IPS DF 6.9 (cell line): ENCODE measurements around the gene MAD1L1.

Source experiments
- DNase-seq: peaks from one replicate; pipeline ENCODE4 v3.0.0-alpha.2; 2013; ENCODE audit warnings: low read depth, low spot score
- H3K27ac ChIP-seq: one replicate; pipeline ENCODE4 v1.5.1; 2013; ENCODE audit warnings: low read length, control low read depth
- H3K27me3 ChIP-seq: 2 replicates; pipeline ENCODE4 v1.6.1; 2013; ENCODE audit warnings: mild to moderate bottlenecking, low read length; ENCODE audit not compliant: control insufficient read depth, insufficient read depth
- H3K36me3 ChIP-seq: 2 replicates; pipeline ENCODE4 v1.6.1; 2013; ENCODE audit warnings: low read length; ENCODE audit not compliant: control insufficient read depth, insufficient read depth
- H3K4me1 ChIP-seq: 2 replicates; pipeline ENCODE4 v1.6.1; 2013; ENCODE audit warnings: low read length; ENCODE audit not compliant: control insufficient read depth, insufficient read depth
- H3K4me3 ChIP-seq: 2 replicates; pipeline ENCODE4 v1.5.1; 2013; ENCODE audit warnings: mild to moderate bottlenecking, low read length
- H3K9me3 ChIP-seq: 2 replicates; pipeline ENCODE4 v1.6.1; 2013; ENCODE audit warnings: low read length, inconsistent platforms; ENCODE audit not compliant: control insufficient read depth, insufficient read depth
- WGBS: extraction: QIAGEN DNeasy Blood & Tissue Kit; methylation state at CpG from one replicate; pipeline ENCODE4 v1.1.7; 2013; ENCODE audit warnings: mixed read lengths, missing lambda C conversion rate; ENCODE audit not compliant: insufficient read length, insufficient coverage; 5-methylcytosine and 5-hydroxymethylcytosine counted together

Gene MAD1L1

GRCh38 chr7:1779445-1779844, 453.3 kb downstream of the MAD1L1 start:
- peaks cover 3% of the 10 kb centered on the region; the same call in 1 of the 2 replicates for H3K27me3 ChIP-seq
- H3K36me3 ChIP-seq = no peaks in the 10 kb centered on the region
- DNase-seq = no peak
- WGBS = no CpG with 5 or more reads among the region's 14 CpGs
- no peaks in the 10 kb centered on the region for H3K4me1 ChIP-seq
- no peak overlapping the region for H3K4me3 ChIP-seq
- H3K27ac ChIP-seq = no peak overlapping the region
- H3K9me3 ChIP-seq = no peaks in the 10 kb centered on the region

GRCh38 chr7:1777122-1777521, 455.6 kb downstream of the MAD1L1 start:
- no CpG with 5 or more reads among the region's 6 CpGs for WGBS

GRCh38 chr7:1775389-1775788, 457.4 kb downstream of the MAD1L1 start:
- H3K27me3 ChIP-seq = peaks cover 1% of the 10 kb centered on the region; the same call in 1 of the 2 replicates
- DNase-seq = no peak
- no CpG with 5 or more reads among the region's 4 CpGs for WGBS
- H3K4me3 ChIP-seq = no peak overlapping the region
- no peaks in the 10 kb centered on the region for H3K4me1 ChIP-seq
- no peak overlapping the region for H3K27ac ChIP-seq
- no peaks in the 10 kb centered on the region for H3K36me3 ChIP-seq
- H3K9me3 ChIP-seq = no peaks in the 10 kb centered on the region

More at GRCh38 chr7:1777122-1777521, 455.6 kb downstream of the MAD1L1 start:
- Histone ChIP-seq H3K36me3 (no peaks in the 10 kb centered on the region), H3K4me3 (no peak overlapping the region), H3K27ac (no peak overlapping the region), H3K4me1 (no peaks in the 10 kb centered on the region), H3K27me3 (peaks cover 3% of the 10 kb centered on the region; the same call in 1 of the 2 replicates), H3K9me3 (no peaks in the 10 kb centered on the region)
- no peak for DNase-seq

GRCh38 chr7:1770331-1770730, 462.4 kb downstream of the MAD1L1 start:
- no peaks in the 10 kb centered on the region for H3K4me1 ChIP-seq
- WGBS = no CpG with 5 or more reads among the region's 6 CpGs
- no peaks in the 10 kb centered on the region for H3K27me3 ChIP-seq

GRCh38 chr7:1769286-1770200, 463.2 kb downstream of the MAD1L1 start:
- DNase-seq = no peak
- WGBS = no CpG with 5 or more reads among the region's 54 CpGs
- Histone ChIP-seq H3K27me3 (no peaks in the 10 kb centered on the region), H3K36me3 (no peaks in the 10 kb centered on the region), H3K4me3 (no peak overlapping the region), H3K4me1 (no peaks in the 10 kb centered on the region), H3K9me3 (no peaks in the 10 kb centered on the region), H3K27ac (no peak overlapping the region)

More at GRCh38 chr7:1770331-1770730, 462.4 kb downstream of the MAD1L1 start:
- no peaks in the 10 kb centered on the region for H3K36me3 ChIP-seq
- DNase-seq = no peak
- H3K4me3 ChIP-seq = no peak overlapping the region
- no peak overlapping the region for H3K27ac ChIP-seq
- no peaks in the 10 kb centered on the region for H3K9me3 ChIP-seq

- no peaks in the 10 kb centered on the region for H3K36me3 ChIP-seq
- no peaks in the 10 kb centered on the region for H3K9me3 ChIP-seq
- no peak overlapping the region for H3K27ac ChIP-seq
- no peaks in the 10 kb centered on the region for H3K27me3 ChIP-seq
- no peaks in the 10 kb centered on the region for H3K4me1 ChIP-seq
- H3K4me3 ChIP-seq = no peak overlapping the region
- WGBS = no CpG with 5 or more reads among the region's 7 CpGs
- DNase-seq = no peak
These were observed 463.9 kb downstream of the MAD1L1 start for GRCh38 chr7:1768832-1769231.

- no peaks in the 10 kb centered on the region for H3K27me3 ChIP-seq
- no peak for DNase-seq
- no CpG with 5 or more reads among the region's 10 CpGs for WGBS
These were observed 465.2 kb downstream of the MAD1L1 start for GRCh38 chr7:1767524-1767923.

More at GRCh38 chr7:1767524-1767923, 465.2 kb downstream of the MAD1L1 start:
- H3K9me3 ChIP-seq = no peaks in the 10 kb centered on the region
- H3K27ac ChIP-seq = no peak overlapping the region
- no peaks in the 10 kb centered on the region for H3K4me1 ChIP-seq
- no peak overlapping the region for H3K4me3 ChIP-seq
- H3K36me3 ChIP-seq = no peaks in the 10 kb centered on the region
